Suppressor macrophage treated with lipopolysaccharide for 4 hours (primary cell): ENCODE results near the gene SLC35E1.
"Not testable (repeated sequence)": the region's sequence is repeated elsewhere in the genome, so short reads cannot be mapped to it uniquely, and the experiment has no call there.

ENCODE experiments used
- DNase-seq: peaks from one replicate; pipeline ENCODE4 v3.0.0-alpha.2; 2020

The SLC35E1 gene

GRCh38 chr19:16520986-16521624 lies 51.1 kb downstream of the SLC35E1 start:
- DNase-seq = no peak

- DNase-seq = no peak
Measured at GRCh38 chr19:16520074-16520973, 51.9 kb downstream of the SLC35E1 start.

DNA sequence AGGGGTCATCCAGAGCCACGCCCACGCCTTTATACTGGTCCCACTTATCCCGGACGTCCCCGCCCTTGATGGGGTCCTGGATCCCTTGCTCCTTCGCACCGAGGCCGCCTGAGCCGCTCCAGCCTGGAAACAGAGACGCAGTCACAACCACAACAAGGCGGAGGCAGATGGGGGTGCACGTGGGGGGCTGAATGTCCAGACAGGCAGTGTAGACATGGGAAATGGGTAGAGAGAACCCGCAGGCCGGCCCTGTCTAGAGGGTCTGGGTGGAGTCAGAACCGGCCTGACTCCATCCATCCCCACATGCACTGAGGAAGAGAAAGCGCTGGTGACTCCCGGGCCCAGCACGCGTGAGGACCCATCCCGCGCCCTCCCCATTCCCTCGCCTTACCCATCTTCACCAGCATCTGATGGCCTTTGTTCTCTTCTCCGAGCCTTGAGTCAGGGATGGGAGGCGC lies 53.0 kb downstream of the SLC35E1 start:
- DNase-seq = no peak

GRCh38 chr19:16518483-16519229 lies 53.6 kb downstream of the SLC35E1 start:
- DNase-seq = no peak

DNA sequence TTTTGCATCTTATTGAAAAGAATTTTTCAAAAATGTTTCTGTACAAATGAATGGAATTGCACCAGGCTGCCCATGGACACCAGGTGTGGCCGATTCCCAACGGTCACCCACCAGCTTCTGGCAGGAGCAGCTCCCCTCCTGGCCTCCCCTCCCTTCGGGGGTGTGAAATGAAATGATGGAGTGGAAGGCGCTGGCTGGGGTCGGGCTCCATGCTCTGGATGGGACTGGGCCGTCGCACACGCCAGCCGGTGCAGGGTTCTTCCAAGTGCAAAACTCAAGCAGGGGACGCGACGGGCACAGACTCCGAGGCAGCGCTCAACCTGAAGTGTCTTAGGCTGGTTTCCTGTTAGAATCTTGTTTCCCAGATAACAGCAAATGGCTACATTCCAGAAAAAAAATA lies 54.2 kb downstream of the SLC35E1 start:
- DNase-seq = no peak

GRCh38 chr19:16516923-16517610 lies 55.1 kb downstream of the SLC35E1 start:
- no peak for DNase-seq

DNA sequence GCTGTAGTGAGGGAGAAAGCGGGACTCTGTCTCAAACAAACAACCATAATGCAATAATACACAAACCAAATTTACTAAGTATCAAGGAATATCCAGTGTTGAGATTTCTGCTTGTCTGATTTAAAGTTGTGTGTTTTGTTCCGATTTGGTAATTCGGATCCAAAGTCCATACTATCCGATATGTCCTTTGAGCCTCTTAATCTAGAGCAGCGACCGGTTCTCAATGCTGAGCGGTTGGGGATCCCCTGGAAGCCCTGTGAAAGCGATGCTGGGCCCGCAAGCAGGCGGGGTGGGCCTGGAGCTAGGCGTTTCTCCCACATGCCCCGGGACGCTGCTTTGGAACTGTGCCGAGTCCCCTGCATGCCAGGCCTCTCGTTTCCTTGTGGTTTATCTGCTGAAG lies 55.8 kb downstream of the SLC35E1 start:
- DNase-seq = no peak

- DNase-seq = no peak
Measured at GRCh38 chr19:16514383-16515019, 57.7 kb downstream of the SLC35E1 start.

DNA sequence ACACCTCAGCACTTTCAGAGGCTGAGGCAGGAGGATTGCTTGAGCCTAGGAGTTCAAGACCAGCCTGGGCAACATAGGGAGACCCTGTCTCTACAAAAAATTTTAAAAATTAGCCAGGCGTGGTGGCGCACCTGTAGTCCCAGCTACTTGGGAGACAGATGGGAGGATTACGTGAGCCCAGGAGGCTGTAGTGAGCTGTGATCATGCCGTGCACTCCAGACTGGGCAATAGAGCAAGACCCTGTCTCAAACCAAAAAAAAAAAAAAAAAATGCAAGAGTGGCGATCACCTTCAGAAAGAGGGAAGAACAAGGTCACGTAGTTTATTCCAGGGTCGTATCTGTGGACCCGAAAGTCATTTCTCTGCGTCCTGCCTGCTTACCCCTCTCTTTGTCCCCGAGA lies 59.6 kb downstream of the SLC35E1 start:
- not testable (repeated sequence) for DNase-seq

GRCh38 chr19:16509141-16510061 lies 62.8 kb downstream of the SLC35E1 start:
- DNase-seq = no peak

DNA sequence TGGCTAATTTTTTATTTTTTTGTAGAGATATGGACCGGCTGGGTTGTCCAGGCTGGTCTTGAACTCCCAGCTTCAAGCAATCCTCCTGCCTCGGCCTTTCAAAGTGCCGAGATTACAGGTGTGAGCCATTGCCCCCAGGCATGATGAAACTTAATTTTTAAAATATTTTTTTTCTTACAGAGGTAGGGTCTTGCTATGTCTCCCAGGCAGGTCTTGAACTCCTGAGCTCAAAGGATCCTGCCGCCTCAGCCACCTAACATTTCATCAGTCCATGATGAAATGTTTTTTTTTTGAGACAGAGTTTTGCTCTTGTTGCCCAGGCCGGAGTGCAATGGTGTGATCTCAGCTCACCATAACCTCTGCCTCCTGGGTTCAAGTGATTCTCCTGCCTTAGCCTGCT lies 63.7 kb downstream of the SLC35E1 start:
- no peak for DNase-seq

GRCh38 chr19:16506961-16507360 lies 65.3 kb downstream of the SLC35E1 start:
- DNase-seq = no peak

DNA sequence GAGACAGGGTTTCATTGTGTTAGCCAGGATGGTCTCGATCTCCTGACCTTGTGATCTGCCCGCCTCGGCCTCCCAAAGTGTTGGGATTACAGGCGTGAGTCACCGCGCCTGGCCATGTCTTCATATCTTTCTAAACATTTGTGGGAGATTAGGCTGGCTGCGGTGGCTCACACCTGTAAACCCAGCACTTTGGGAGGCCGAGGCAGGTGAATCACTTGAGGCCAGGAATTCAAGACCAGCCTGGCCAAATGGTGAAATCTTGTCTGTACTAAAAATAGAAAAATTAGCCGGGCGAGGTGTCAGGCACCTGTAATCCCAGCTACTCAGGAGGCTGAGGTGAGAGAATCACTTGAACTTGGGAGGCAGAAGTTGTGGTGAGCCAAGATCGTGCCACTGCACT lies 66.1 kb downstream of the SLC35E1 start:
- DNase-seq = not testable (repeated sequence)

DNA sequence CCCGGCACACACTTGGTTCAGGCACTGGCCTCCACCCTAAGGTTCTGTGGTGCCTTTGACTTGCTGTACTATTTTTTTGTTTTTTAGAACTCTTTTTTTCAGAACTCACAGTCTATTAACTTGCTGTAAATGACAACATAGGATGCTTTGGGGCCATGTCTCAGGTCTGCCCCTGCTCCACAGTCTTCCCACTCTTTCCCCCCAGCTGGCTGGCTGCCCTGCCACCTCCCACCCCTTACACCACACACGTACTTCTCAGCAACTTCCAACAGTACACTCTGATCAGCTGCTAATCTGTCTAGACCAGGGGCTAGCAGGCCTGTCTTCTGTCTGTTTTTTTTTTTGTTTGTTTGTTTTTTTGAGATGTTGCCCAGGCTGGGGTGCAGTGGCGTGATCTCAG lies 67.9 kb downstream of the SLC35E1 start:
- no peak for DNase-seq
